NCI-H187 treated with DMSO at 0.1 percent for 48 hours (cell line): ENCODE results near the gene ARHGAP42.

Source experiments
- DNase-seq: peaks from one replicate; lab custom pipeline; 2025; lab: John Stamatoyannopoulos, UW

ARHGAP42 gene

DNA sequence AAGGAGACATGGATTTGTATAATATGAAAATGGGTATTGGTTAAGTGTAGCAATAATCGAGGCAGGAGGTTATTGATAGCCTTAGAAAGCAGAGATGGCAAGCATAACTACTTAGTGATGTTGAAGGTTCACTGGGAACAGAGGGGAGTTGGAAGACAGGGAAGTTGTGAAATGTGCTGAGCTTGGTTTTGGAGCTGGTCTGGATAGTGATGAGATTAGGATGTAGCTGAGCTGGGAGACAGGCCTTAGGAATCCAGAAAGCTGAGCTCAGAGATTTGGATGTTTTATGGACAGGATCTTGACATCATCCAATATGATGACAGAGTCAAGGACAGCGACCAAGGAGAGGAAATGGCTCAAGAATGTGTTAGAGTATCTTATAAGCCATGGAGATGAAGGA is 113.1 kb downstream of the ARHGAP42 start:
- no peak for DNase-seq

DNA sequence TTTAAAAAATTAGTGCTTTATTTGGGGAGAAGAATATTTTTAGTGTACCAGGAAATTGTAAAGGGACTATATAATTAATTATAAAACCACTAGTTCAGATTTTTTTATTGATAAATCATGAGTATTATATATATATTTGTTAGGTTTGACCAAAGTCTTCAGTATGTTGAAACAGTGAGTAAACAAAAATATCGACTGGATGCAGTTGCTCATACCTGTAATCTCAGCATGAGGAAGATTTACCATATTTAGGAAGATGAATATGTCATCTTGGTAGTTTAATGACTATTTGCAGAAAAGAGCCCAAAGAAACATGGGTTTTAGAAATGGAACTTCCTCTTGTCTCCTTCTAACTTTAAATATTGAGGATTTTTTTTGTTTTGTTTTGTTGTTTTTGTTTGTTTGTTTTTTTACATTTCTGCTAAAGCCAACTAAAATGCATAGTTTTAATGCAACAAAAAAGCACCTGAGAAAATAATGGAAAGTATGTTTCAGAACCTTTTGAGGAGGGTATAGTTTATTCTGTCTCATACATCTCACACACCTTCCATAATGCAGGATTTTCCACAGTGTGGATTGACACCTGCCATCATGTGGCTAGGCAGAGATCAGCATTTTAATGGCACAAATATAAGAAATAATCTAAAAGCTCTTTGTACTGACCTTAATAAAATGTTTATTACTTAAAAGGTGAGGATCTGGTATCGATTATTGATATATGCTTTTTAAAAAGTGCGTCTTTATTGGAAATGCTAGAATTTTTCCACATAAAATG is 114.3 kb downstream of the ARHGAP42 start:
- DNase-seq = no peak

DNA sequence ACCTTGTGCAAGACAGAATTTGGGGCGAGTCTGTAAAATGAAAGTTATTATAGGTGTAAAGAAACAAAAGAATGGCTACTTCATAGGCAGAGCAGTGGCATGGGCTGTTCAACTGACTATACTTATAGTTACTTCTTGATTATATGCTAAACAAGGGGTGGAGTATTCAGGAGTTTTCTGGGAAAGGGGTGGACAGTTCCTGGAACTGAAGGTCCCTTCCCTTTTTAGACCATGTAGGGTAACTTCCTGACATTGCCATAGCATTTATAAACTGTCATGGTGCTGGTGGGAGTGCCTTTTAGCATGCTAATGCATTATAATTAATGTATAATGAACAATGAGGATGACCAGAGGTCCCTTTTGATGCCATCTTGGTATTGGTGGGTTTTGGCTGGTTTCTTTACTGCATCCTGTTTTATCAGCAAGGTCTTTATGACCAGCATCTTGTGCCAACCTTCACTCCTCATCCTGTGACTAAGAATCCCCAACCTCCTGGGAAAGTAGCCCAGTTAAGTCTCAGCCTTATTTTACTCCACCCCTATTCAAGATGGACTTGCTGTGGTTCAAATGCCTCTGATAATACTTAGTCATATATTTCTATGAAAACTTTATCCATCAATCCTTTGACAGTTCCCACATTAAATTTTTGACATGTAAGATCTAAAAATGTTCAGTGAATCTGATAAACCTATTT is 118.6 kb downstream of the ARHGAP42 start:
- DNase-seq = no peak

DNA sequence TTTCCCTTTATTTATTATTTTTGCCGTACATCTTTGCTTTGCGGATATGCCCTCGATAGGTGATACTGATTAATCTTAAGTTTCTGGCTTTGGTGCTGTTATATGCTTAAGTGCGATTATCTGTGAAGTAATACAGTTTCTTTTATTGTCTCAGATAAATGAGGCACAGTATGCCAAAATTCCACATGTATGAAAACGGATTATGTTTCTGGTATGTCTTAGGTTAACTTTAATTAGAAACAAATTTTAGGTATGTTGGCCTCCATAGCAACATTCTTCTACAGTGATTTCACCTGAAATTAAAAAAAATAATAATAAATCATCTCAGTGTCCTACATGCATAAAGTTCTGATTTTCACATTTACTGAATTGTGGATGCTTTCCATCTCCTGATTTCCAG is 119.2 kb downstream of the ARHGAP42 start:
- DNase-seq = no peak

DNA sequence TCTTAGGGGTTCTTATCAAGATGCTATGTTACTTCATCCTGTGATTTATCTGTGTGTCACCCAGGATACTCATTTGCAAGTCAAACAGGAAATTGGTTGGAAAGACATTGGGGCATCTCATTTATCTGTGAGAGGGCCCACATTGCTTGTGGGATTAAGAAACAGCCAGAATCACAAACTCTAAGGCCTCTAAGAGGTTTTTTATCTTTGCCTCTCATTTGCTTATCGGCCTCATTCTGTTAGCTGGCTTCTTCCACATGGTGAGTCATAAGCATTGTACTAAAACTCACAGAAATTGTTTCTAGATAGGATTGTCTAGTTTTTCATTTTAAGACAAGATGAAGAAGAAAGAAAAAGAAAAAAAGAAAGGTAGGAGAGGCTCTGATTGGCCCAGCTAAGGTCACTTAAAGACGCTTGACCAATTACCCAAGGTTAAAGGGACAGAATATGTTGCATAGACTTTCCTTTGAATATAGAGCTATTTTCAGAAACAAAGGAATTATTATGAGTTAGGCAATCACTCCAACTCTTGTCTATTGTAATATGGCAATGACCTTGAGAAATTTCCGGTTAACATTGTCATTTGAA is 121.9 kb downstream of the ARHGAP42 start:
- no peak for DNase-seq

DNA sequence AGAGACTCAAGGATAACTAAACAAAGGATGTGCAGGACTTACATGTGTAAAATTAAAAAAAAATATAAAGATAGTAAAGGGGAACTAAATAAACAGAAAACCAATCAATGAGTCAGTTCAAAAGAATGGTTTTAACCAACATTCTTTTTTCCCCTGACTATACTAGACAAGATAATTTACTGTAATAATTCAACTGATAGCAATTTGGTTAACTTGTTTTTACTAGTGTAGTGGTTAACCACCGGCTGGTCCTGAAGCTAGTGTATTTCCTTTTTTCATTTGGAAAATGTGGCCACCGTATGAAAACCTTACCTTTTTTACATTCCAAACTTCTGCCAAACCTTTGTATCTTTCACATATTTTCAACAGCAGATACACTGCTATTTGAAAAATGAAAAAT is 123.1 kb downstream of the ARHGAP42 start:
- DNase-seq = no peak

DNA sequence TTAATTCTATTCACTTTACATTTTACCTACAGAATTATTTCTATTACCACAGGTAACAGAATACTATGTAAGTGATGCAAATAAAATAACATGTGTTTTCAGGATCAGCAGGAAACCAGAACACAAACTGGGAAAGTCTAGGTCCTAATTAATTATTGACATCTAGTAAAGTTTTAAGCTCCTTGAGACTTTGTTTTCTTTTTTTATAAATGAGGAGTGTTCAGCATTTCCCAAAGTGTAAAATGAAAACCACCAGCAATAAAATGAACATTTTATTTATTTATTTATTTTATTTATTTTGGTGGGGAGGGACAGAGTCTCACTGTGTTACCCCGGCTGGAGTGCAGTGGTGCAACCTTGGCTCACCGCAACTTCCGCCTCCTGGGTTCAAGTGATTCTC is 123.6 kb downstream of the ARHGAP42 start:
- DNase-seq = no peak

DNA sequence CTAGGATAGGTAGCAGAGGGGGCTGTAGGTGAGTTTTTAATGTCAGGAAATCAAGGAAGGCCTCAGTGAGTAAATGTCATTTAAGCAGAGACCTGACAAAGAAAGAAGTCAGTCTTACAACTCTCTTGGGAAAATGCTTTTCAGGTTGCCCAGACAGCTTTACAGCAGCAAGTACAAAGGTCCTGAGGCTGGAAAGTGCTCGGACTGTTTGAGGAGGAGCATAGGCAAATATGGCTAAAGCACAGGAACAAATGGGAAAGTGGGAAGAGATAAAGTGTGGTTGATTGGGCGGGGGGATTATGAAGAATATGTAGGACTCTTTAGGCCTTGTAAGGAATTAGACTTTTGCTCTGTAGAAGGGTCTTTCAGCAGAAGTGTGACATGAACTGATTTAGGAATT is 125.4 kb downstream of the ARHGAP42 start:
- no peak for DNase-seq

DNA sequence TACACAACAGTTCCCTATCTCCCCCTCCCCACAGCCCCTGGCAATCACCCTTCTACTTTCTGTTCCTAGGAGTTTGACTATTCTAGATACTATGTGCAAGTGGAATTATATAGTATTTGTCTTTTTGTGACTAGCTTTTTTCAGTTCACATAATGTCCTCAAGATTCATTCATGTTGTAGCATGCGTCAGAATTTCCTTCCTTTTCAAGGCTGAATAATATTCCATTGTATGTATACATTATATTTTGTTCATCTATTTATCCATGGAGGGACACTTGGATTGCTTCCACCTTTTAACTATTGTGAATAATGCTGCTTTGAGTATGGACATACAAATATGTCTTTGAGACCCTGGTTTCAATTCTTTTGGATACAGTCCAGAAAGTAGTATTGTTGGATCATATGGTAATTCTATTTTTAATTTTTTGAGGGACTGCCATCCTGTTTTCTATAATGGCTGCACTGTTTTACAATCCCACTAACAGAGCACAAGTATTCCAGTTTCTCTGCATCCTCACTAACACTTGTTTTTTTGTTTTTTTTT is 128.8 kb downstream of the ARHGAP42 start:
- no peak for DNase-seq

DNA sequence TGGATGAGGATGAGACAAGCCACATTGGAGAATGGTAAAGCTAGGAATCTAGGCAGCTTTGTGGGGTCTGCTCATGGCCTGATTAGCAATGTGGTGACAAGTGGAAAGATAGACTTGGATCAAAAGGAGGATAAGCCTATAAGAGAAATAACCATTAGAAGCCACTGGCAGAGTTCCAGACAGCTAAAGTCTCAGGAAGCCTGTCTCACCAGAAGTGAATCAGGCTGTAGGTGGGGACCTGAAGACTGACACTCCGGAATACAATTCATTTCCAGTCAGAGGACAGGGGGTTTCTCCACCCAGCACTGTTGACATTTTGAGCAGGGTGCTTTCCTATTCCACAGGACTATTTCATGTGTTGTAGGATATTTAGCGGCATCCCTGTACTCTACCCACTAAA is 129.7 kb downstream of the ARHGAP42 start:
- no peak for DNase-seq

DNA sequence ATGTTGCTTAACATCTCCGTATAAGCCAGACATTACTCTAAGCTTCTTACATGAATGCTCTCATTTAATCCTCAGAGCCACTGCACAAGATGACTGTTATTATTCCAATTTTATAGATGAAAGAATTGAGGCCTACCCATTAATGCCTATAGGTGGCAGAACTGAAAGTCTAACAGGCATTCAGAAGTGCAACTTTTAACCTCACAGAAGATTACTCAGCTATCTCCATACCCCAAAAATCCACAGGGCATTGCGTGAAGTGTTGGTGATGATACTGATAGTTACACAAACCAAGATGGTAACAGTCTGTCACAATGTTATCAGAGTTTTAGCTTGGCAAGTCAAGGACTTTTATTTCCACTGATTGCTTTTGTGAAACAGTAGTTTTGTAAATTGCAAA is 130.5 kb downstream of the ARHGAP42 start:
- no peak for DNase-seq

DNA sequence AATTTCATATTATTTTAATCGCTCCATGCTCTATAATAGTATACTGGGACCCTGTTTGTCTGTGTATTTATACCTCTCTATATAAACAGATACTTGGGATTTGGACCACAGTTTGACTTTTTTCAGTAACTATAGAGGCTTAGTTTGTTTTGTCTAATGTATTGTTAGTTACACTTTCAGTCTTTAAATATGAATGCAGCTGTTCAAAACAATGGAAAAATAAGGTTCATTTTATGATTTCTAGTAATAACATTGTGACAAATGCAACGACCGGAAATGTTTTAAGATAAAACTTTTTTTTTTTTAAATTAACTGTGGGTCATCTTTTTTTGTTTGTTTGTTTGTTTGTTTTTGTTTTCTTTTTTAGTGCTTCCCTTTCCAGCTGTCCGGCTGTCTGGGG is 133.5 kb downstream of the ARHGAP42 start:
- no peak for DNase-seq

DNA sequence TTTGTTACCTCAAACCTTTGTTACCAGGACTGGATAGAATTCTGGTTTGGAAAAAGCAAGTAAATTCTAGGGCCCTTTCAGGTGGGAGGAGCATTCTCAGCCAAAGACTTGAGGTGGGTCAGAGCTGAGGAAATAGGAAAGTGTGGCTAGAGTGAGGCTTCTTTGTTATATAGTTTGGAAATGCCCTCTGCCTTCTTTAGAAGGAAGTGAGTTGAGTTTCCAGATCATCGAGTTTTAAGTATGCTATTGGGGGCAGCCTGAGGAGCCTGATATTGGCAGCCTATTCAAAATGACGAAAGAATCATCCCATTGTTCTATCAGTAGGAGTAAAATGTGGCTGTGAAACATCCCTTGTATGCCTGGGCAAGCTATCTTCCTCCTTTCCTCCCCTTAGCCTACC is 134.1 kb downstream of the ARHGAP42 start:
- DNase-seq = no peak

DNA sequence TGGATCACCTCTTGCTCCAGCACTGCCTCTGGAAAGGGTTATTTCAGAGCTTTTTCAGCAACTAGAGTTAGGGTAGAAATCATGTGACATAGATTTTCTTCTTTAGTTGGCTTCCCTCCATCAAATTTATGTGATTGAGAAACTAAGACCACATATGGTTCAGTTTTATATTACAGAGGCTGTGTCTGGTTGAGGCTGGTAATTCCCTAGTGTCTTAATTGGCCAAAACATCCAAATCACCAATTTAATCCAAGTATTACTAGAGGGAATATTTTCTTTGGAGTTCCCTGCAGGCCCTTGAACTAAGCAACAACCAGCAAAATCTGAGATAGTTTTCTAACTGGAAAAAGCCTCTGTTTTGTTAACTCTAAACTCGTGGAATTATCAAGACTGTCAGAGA is 136.3 kb downstream of the ARHGAP42 start:
- no peak for DNase-seq

DNA sequence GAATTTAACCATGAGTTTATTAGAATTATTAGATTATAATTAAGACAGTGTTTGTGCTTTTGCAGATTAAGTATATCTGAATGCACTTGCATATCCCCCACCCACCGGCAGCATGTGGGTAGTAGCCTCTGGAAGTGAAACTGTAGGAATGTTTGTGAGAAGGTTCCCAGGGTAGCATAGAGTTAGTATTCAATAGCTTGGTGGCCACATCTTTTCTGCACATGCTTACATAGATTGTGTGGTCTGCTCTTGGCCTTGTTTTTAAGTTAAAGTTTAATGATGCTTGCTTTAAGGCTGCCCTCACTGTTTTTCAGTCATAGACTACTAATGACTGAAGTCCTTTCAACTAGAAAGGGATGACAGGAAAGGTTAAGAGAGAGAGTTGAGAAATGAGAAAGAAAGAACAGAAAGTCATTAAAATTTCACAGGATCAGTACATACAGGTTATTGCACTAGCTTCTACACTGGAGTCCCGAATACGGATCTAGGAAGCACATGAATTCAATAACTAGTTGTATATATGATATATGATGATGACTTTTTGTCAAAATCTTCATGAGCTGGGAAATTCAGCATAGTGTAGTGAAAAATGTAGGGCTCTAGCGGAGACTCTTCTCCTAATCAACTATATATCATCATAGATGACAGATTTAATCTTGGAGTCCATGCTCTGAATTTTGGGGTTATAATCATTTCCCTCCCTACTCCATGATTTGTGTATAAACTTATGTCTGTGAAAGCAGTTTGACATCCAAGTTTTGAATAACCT is 137.1 kb downstream of the ARHGAP42 start:
- no peak for DNase-seq

DNA sequence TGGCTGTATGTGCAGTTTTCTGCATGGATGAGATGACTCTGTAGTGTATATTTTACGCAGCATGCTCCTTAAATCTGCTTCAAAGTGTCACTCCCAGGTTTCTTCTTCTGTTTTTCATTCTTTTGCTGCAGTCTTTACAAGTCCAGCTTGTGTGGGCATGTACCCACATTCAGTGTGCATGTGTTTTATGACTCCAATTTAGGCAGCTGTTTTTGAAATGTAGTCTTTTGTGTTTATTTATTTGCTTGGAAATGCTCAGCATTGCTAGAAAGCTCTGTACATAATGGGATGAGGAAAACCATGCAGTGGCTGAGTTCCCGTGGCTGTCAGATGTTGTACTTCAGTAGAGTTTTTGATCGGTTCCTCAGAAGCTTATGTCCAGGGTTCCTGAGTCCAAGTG is 138.5 kb downstream of the ARHGAP42 start:
- no peak for DNase-seq

DNA sequence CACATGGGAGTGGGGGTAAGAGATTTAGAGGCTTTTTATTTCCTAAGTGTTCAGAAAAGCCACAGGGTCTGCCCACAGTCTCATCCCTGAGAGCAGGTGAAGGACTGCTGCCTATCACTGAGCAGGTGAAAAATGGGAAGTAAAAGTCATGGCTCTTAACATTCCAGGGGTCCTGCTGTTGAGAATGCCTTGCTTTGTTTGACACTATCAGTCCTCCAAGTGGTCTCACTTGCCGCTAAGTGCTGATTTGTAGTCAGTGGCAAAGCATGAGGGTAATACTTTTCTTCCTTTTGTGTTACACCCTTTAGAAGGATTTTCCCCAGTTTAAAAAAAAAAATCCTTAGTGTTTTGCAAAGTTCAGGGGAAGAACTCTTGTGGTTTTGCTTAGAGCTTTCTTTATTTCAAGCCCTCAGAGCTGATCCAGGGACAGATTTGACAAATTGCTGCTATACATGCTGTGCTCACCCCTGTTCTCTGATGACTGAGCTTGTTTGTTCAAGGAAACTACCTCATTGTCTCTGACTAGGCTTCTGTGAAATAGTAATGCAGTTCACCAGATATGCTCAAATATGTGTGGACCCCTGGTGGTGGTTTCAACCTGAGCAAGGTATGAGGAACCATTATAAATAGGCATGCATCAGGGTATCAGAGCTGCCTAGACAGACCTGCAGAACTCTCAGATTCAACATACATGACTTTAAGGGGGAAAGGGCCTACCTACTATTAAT is 141.0 kb downstream of the ARHGAP42 start:
- DNase-seq = no peak

DNA sequence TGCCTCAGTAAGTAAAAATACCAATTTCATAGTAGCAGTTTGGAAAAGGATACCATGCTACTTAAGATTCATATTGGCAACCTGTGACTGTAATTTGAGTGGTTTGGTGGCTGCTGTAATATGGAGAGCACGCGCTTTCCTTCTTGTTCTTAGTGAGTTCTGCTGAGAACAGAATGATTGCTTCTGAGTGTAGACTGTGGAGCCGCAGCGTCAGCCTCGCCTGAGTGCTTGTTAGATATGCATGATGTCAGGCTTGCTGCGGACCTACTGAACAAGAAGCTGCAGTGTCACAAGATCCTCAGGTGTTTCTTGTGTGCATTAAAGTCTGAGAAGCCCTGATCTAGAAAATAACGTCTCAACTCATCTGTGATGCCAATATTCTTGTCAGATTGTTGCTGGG is 143.2 kb downstream of the ARHGAP42 start:
- DNase-seq = peak; percentile 33

DNA sequence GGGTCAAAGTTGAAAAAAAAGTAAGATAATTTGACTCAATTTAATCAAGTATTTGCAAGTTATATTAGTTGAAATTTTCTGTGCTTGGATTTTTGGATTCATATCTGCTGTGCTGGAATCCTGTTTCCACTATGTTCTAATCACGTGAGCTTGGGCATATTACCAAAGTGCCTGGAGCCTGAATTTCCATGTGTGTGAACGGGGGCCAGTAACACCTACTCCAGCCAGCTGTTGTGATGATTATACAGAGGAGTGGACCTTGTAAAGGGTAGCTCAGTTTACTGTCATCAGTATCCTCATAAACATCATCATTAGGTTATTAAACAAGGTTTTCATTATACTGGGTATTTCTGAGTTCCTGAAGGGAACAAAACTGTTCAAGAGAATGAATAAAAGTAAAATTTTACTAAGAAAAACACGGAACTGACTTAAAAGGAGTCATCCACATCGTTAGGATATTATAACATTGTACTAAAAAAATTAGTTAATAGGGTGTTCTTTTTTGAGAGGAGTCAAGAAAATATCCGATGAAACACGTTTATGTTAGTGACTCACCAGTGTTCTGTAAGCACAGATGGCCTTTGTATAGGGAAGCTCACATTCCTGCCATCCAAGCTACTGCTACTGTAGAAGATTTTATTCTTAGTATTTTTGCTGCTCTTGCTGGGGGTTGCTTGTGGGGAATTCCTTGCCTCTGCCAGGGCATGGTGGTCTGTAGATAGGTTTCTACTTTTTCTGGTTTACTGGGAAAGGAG is 144.1 kb downstream of the ARHGAP42 start:
- DNase-seq = no peak

DNA sequence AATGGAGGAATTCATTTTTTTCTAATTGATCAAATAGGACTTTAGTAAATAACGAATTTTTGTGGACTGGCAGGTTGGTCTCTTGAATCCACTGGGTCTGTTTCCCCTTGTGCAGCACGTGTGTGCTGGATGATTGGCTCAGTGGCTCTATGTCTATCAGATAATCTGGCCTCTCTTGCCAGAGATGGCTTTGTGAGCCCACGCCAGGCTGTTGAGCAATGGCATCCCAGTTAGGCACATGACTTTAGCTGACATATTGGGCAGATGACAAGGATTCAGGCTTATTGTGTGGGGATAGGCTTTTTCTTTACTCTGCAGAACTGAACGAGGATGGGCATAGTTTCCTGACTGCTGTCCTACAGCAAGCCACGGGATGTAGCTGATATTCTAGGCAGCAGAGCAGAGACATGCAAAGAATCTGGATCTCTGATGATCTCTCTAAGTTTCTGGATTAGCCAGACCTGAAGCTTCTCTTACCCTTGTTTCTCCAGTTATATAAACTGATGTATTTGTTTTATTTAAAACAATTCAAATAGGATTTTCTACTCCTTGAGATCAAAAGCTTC is 144.9 kb downstream of the ARHGAP42 start:
- DNase-seq = no peak

DNA sequence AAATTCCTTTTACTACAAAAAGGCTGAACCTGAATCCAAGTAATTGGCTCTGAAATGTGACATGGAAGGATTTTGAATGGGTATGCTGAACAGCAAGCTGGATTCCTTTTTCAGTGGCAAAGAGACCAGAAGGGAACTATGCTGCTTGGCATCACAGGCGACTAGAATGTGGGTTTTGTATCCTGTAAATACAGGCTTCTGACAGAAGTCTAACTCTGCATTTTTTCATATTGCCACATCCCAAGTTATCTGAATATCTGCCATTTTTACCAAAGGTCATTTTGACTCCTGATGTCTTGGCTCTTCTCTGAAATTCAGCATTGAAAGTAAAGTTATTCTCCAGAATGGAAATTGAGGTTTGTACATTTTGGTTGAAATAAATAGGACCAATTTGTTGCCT is 145.7 kb downstream of the ARHGAP42 start:
- no peak for DNase-seq
